K562 (cell line): Measurements from ENCODE around the gene ZBTB9. TPM values are rescaled to one million over a fixed set of nuclear protein-coding genes. Genes with fewer than 3 reads are reported as not detected.
A peak's percentile ranks its signal among the peaks of the same experiment; 100 is the strongest.

Source experiments
- ATF2 ChIP-seq: sonication (generic); formaldehyde crosslinking; IDR thresholded peaks from 2 replicates; pipeline ENCODE4 v1.8.1; 2022; ENCODE audit warnings: missing genetic modification reagents
- BDP1 ChIP-seq: IDR thresholded peaks from 3 replicates; pipeline ENCODE4 v1.6.1; 2011; ENCODE audit not compliant: insufficient read length, insufficient read depth
- CREB1 ChIP-seq, 2 experiments: sonication (generic) in 1 of 2; formaldehyde crosslinking in 1 of 2; IDR thresholded peaks; 2 replicates each; pipeline versions ENCODE4 v1.6.1 to v1.8.0; 2012 to 2022; ENCODE audit warnings: inconsistent platforms in 1 of 2, mild to moderate bottlenecking in 1 of 2, missing genetic modification reagents in 1 of 2, moderate library complexity in 1 of 2
- E2F4 ChIP-seq: sonication (generic); formaldehyde crosslinking; IDR thresholded peaks from 2 replicates; pipeline ENCODE4 v1.8.0; 2022; ENCODE audit warnings: mild to moderate bottlenecking, low read depth, missing genetic modification reagents
- EP300 ChIP-seq: IDR thresholded peaks from 2 replicates; pipeline ENCODE4 v1.6.1; 2012; ENCODE audit warnings: low read length, improper control_type of control experiment
- GABPB1 ChIP-seq: sonication (generic); formaldehyde crosslinking; IDR thresholded peaks from 2 replicates; pipeline ENCODE4 v1.8.0; 2022; ENCODE audit warnings: mild to moderate bottlenecking, missing genetic modification reagents
- HMGXB4 ChIP-seq: sonication (generic); formaldehyde crosslinking; IDR thresholded peaks from 2 replicates; pipeline ENCODE4 v1.8.1; 2023; ENCODE audit warnings: mild to moderate bottlenecking, missing genetic modification reagents
- ILF3 ChIP-seq: fragments of 450-650 bp; IDR thresholded peaks from 2 replicates; pipeline ENCODE4 v1.6.1; 2018; ENCODE audit warnings: antibody characterized with exemption, mild to moderate bottlenecking, moderate library complexity, borderline replicate concordance
- KHSRP ChIP-seq: fragments of 450-650 bp; IDR thresholded peaks from 2 replicates; pipeline ENCODE4 v1.6.1; 2017
- MBD2 ChIP-seq: sonication (generic); IDR thresholded peaks from 2 replicates; pipeline ENCODE4 v1.6.1; 2016; ENCODE audit warnings: low read depth, borderline replicate concordance
- PHF21A ChIP-seq: fragments of 450-650 bp; IDR thresholded peaks from 2 replicates; pipeline ENCODE4 v1.6.1; 2017; ENCODE audit warnings: low read depth, borderline replicate concordance
- POLR2A ChIP-seq: fragments of 450-650 bp; conservative IDR thresholded peaks from 2 replicates; pipeline ENCODE4 v1.6.1; 2016
- POLR2H ChIP-seq: IDR thresholded peaks from 2 replicates; pipeline ENCODE4 v1.6.1; 2016; ENCODE audit warnings: missing genetic modification characterization, low read depth, mild to moderate bottlenecking, control low read depth, missing compliant biosample characterization, moderate library complexity
- TBL1XR1 ChIP-seq, 2 experiments: IDR thresholded peaks; 2 replicates each; pipeline ENCODE4 v1.6.1; 2012; ENCODE audit warnings: improper control_type of control experiment in 2 of 2, low read length in 2 of 2, mild to moderate bottlenecking in 1 of 2
- TGIF2 ChIP-seq: sonication (generic); formaldehyde crosslinking; IDR thresholded peaks from 2 replicates; pipeline ENCODE4 v1.8.1; 2022; ENCODE audit warnings: mild to moderate bottlenecking, missing genetic modification reagents, moderate library complexity
- TRIM25 ChIP-seq: fragments of 450-650 bp; IDR thresholded peaks from 2 replicates; pipeline ENCODE4 v1.7.0; 2016; ENCODE audit warnings: borderline replicate concordance
- ZEB2 ChIP-seq: fragments of 450-650 bp; IDR thresholded peaks from 2 replicates; pipeline ENCODE4 v1.6.1; 2016
- ZFX ChIP-seq: sonication (generic); formaldehyde crosslinking; IDR thresholded peaks from 2 replicates; pipeline ENCODE4 v1.8.0; 2022; ENCODE audit warnings: mild to moderate bottlenecking, missing genetic modification reagents, moderate library complexity
- ZNF174 ChIP-seq: fragments of 250-450 bp; sonication (Bioruptor Pico); IDR thresholded peaks from 2 replicates; pipeline ENCODE4 v1.4.0; 2020; ENCODE audit warnings: mild to moderate bottlenecking
- ZNF232 ChIP-seq: sonication (generic); formaldehyde crosslinking; IDR thresholded peaks from 2 replicates; pipeline ENCODE4 v1.8.0; 2022; ENCODE audit warnings: mild to moderate bottlenecking, missing genetic modification reagents
- ZNF512 ChIP-seq: IDR thresholded peaks from 2 replicates; pipeline ENCODE4 v1.6.1; 2016; ENCODE audit warnings: missing genetic modification characterization, missing compliant biosample characterization
- ZNF644 ChIP-seq: fragments of 200-800 bp; sonication (Bioruptor generic); IDR thresholded peaks from 2 replicates; pipeline ENCODE4 v1.6.1; 2016; ENCODE audit warnings: low read depth, missing genetic modification characterization, missing compliant biosample characterization
- polyA plus RNA-seq, 8 experiments: library from polyadenylated mRNA; depleted of rRNA in 4 of 8; stranded (reverse) in 5 of 8; unstranded in 3 of 8; fragments of >200 nt; fragmentation: Nextera tagmentation in 2 of 8; fragmentation: Illumina TruSeq in 1 of 8; extraction: Ambion mirVana in 2 of 8; extraction: Trizol in 1 of 8; gene quantifications; 2 replicates each; pipeline versions ENCODE4 v1.2.1 to v1.2.3, GENCODE V29; 2011 to 2014; ENCODE audit warnings: inconsistent platforms in 1 of 8, missing spikeins in 1 of 8
- total RNA-seq, 7 experiments: library from RNA; depleted of rRNA in 6 of 7; stranded (reverse); fragments of >200 nt in 6 of 7; fragmentation: Illumina TruSeq in 2 of 7; extraction: Trizol in 2 of 7; gene quantifications; 2 replicates each; pipeline versions ENCODE4 v1.2.1 to v1.2.3, GENCODE V29; 2011 to 2021; ENCODE audit warnings: low replicate concordance in 1 of 7

Gene ZBTB9
- total and polyA plus RNA-seq, 9 of the 15 experiments (the other 6 are each of a cell fraction or from before 2014, with no cell fraction given) = 1.9 to 19.5 (median 10.4) TPM

- no peak for TF ChIP-seq HMGXB4 (CRISPR knock-in tag)
- TF ChIP-seq TRIM25 = no peak
- no peak for TF ChIP-seq POLR2A
- no peak for TF ChIP-seq ZNF174 (CRISPR knock-in tag)
- no peak for TF ChIP-seq ZNF512 (tag)
- no peak for TF ChIP-seq ATF2 (CRISPR knock-in tag)
- no peak for TF ChIP-seq BDP1
- no peak for TF ChIP-seq ILF3
- no peak for TF ChIP-seq PHF21A
- no peak for TF ChIP-seq GABPB1 (CRISPR knock-in tag)
- no peak for TF ChIP-seq KHSRP
- TF ChIP-seq ZFX (CRISPR knock-in tag) = no peak
- no peak for TF ChIP-seq E2F4 (CRISPR knock-in tag)
- TF ChIP-seq ZNF232 (CRISPR knock-in tag) = no peak
- no peak for TF ChIP-seq TBL1XR1 (IDR thresholded peaks at IDR 0.05; ENCODE audit: low read length in 2 of 2)
- no peak for TF ChIP-seq MBD2
- TF ChIP-seq CREB1 (IDR thresholded peaks at IDR 0.05) = no peak
- 0 out of 2 replicates have a peak, but pooled peaks have one; percentile 49 for TF ChIP-seq CREB1 (CRISPR knock-in tag; IDR thresholded peaks at IDR 0.05)
- no peak for TF ChIP-seq ZEB2
- TF ChIP-seq EP300 = no peak
- TF ChIP-seq POLR2H (tag) = no peak
- TF ChIP-seq ZNF644 (tag) = no peak
- peak; percentile 50; the same call in 1 of the 2 replicates for TF ChIP-seq TGIF2 (CRISPR knock-in tag)
Measured at GRCh38 chr6:33417128-33417902, 37.1 kb upstream of the ZBTB9 start (continued).
